K562 (cell line): Measurements from ENCODE around the gene SLAMF9.

ENCODE experiments used
- ARID4B ChIP-seq: sonication (generic); formaldehyde crosslinking; IDR thresholded peaks from 2 replicates; pipeline ENCODE4 v1.8.0; 2022; ENCODE audit warnings: mild to moderate bottlenecking, missing genetic modification reagents
- CREB1 ChIP-seq, 2 experiments: sonication (generic) in 1 of 2; formaldehyde crosslinking in 1 of 2; IDR thresholded peaks; 2 replicates each; pipeline versions ENCODE4 v1.6.1 to v1.8.0; 2012 to 2022; ENCODE audit warnings: inconsistent platforms in 1 of 2, mild to moderate bottlenecking in 1 of 2, missing genetic modification reagents in 1 of 2, moderate library complexity in 1 of 2
- CTCF ChIP-seq, 3 experiments: IDR thresholded peaks in 2 of 3; conservative IDR thresholded peaks in 1 of 3; 2 replicates each; pipeline ENCODE4 v1.5.1; 2011 to 2012; ENCODE audit warnings: low read length in 3 of 3, mild to moderate bottlenecking in 3 of 3, control low read depth in 2 of 3, improper control_type of control experiment in 1 of 3, inconsistent platforms in 1 of 3, low read depth in 1 of 3, mixed read lengths in 1 of 3, moderate library complexity in 1 of 3; ENCODE audit not compliant: insufficient read depth in 2 of 3
- EZH2 ChIP-seq: IDR thresholded peaks from 2 replicates; pipeline ENCODE4 v1.6.1; 2012; ENCODE audit warnings: low read depth, mild to moderate bottlenecking, inconsistent platforms, low read length, borderline replicate concordance
- FOXP1 ChIP-seq: sonication (generic); formaldehyde crosslinking; IDR thresholded peaks from 2 replicates; pipeline ENCODE4 v1.8.0; 2022; ENCODE audit warnings: mild to moderate bottlenecking, missing genetic modification reagents
- HDAC8 ChIP-seq: fragments of 450-650 bp; IDR thresholded peaks from 2 replicates; pipeline ENCODE4 v1.6.1; 2016; ENCODE audit warnings: mild to moderate bottlenecking, missing genetic modification characterization, moderate library complexity, missing compliant biosample characterization
- HMGN3 ChIP-seq: IDR thresholded peaks from 2 replicates; pipeline ENCODE4 v1.6.1; 2011; ENCODE audit warnings: borderline replicate concordance, low read depth, mild to moderate bottlenecking, mixed read lengths, low read length; ENCODE audit not compliant: insufficient read length; ENCODE audit errors: extremely low read depth
- JUND ChIP-seq, 2 experiments: IDR thresholded peaks; 2 replicates in 1 of 2; 3 replicates in 1 of 2; pipeline ENCODE4 v1.6.1; 2011; ENCODE audit warnings: borderline replicate concordance in 2 of 2, low read depth in 2 of 2, low read length in 2 of 2, improper control_type of control experiment in 1 of 2, missing biosample characterization in 1 of 2, missing genetic modification characterization in 1 of 2, missing genetic modification reagents in 1 of 2
- SMARCA4 ChIP-seq: fragments of 450-650 bp; IDR thresholded peaks from 2 replicates; pipeline ENCODE4 v1.6.1; 2016
- YY1 ChIP-seq, 3 experiments: IDR thresholded peaks; 2 replicates each; pipeline ENCODE4 v1.6.1; 2011; ENCODE audit warnings: low read length in 2 of 3, mild to moderate bottlenecking in 2 of 3, moderate library complexity in 2 of 3, borderline replicate concordance in 1 of 3, control low read depth in 1 of 3, low read depth in 1 of 3; ENCODE audit not compliant: insufficient read depth in 3 of 3, insufficient replicate concordance in 2 of 3, control insufficient read depth in 1 of 3, insufficient read length in 1 of 3; ENCODE audit errors: extremely low read depth in 1 of 3
- ZBTB33 ChIP-seq: sonication (generic); formaldehyde crosslinking; IDR thresholded peaks from 2 replicates; pipeline ENCODE4 v1.8.1; 2023; ENCODE audit warnings: mild to moderate bottlenecking, missing genetic modification reagents

- TF ChIP-seq CREB1 (IDR thresholded peaks at IDR 0.05) (no peak), CREB1 (CRISPR knock-in tag; IDR thresholded peaks at IDR 0.05) (no peak), HMGN3 (no peak), HDAC8 (no peak), ARID4B (CRISPR knock-in tag) (no peak), YY1 (IDR thresholded peaks at IDR 0.05; ENCODE audit: borderline replicate concordance in 1 of 3, control insufficient read depth in 1 of 3, extremely low read depth in 1 of 3, insufficient read depth in 3 of 3, insufficient read length in 1 of 3, insufficient replicate concordance in 2 of 3, low read depth in 1 of 3, low read length in 2 of 3) (no peak), ZBTB33 (no peak), CTCF (IDR thresholded peaks at IDR 0.05 in 2 of 3, conservative IDR thresholded peaks at IDR 0.05 in 1 of 3; ENCODE audit: insufficient read depth in 2 of 3, low read depth in 1 of 3, low read length in 3 of 3) (no peak), FOXP1 (CRISPR knock-in tag) (no peak), EZH2 (no peak), JUND (IDR thresholded peaks at IDR 0.05; ENCODE audit: borderline replicate concordance, low read depth, low read length) (no peak), JUND (tag; IDR thresholded peaks at IDR 0.05; ENCODE audit: borderline replicate concordance, low read depth, low read length) (no peak), SMARCA4 (no peak)
Measured at GRCh38 chr1:159947942-159948341, 6.1 kb downstream of the SLAMF9 start.
